GM13976 (cell line): ENCODE data around the gene CSMD2.

Experiments used
- DNase-seq: peaks from one replicate; pipeline ENCODE4 v3.0.0; 2012; ENCODE audit warnings: low spot score
- in situ Hi-C: fragments of 300-500 bp; cut with MboI; formaldehyde crosslinking; loops from one replicate; pipeline ENCODE4 v1.12.0; 2022; ENCODE audit warnings: low sequenced_read_pairs, mixed read lengths, inconsistent platforms; ENCODE audit not compliant: unreplicated experiment
- TF ChIP-seq, protein P1 (sequence below): IDR thresholded peaks from 2 replicates; pipeline ENCODE4 v1.5.1; 2012; ENCODE audit warnings: borderline replicate concordance, mild to moderate bottlenecking; ENCODE audit not compliant: insufficient read depth; ENCODE audit errors: extremely low read depth, missing control alignments, control extremely low read depth

CSMD2 gene

GRCh38 chr1:33836911-33837310 is 328.1 kb downstream of the CSMD2 start:
- in situ Hi-C loops, result no loop called here
- no peak for DNase-seq
- TF ChIP-seq, protein P1, sequence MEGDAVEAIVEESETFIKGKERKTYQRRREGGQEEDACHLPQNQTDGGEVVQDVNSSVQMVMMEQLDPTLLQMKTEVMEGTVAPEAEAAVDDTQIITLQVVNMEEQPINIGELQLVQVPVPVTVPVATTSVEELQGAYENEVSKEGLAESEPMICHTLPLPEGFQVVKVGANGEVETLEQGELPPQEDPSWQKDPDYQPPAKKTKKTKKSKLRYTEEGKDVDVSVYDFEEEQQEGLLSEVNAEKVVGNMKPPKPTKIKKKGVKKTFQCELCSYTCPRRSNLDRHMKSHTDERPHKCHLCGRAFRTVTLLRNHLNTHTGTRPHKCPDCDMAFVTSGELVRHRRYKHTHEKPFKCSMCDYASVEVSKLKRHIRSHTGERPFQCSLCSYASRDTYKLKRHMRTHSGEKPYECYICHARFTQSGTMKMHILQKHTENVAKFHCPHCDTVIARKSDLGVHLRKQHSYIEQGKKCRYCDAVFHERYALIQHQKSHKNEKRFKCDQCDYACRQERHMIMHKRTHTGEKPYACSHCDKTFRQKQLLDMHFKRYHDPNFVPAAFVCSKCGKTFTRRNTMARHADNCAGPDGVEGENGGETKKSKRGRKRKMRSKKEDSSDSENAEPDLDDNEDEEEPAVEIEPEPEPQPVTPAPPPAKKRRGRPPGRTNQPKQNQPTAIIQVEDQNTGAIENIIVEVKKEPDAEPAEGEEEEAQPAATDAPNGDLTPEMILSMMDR, result no peak

GRCh38 chr1:33828654-33829053 is 336.4 kb downstream of the CSMD2 start:
- TF ChIP-seq, protein P1, result no peak
- no peak for DNase-seq
- in situ Hi-C loops, result no loop called here

- in situ Hi-C loops, result no loop called here
- no peak for DNase-seq
- TF ChIP-seq, protein P1, result no peak
These were observed 337.0 kb downstream of the CSMD2 start for GRCh38 chr1:33828059-33828458.

DNA sequence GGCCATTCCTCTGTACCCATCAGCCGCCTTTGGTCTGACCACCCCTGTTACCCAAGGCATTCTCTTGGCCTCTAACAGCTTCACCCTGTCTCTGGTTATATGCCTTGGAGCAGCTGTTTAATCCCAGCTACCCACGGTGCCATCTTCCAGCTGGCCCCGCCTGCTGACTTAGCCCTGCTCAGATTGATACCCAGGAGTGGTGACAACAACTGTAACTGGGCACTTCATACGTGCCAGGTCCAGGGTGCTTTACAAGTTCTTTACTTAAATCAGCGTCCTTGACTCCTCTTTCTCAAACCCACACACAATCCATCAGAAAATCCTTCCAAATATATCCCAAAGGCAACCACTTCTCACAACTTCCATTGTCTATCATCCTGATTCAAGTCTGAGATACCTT is 338.3 kb downstream of the CSMD2 start:
- in situ Hi-C loops, result no loop called here
- DNase-seq, result no peak
- TF ChIP-seq, protein P1, result no peak

DNA sequence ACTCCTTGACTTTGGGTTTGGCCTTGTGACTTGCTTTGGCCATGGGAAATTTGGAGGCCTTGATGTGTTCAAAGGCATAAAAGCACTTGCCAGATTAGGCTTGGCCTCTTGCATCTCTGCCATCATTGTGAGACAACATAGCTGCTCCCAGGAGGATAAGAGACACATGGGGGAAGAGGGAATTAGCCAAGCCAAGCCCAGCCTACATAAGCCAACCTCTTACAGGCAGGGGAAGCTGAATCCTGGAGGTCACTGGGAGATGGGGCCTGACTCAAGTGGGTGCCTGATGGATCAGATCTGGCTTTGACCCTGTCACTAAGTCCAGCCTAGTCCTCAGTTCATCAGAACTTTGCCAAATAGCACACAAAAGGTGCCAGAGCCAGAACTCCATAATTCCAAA is 338.7 kb downstream of the CSMD2 start:
- in situ Hi-C loops, result no loop called here
- DNase-seq, result no peak
- TF ChIP-seq, protein P1, result no peak

- TF ChIP-seq, protein P1, result no peak
- in situ Hi-C loops, result no loop called here
- no peak for DNase-seq
These were observed 339.5 kb downstream of the CSMD2 start for GRCh38 chr1:33825506-33825905.

GRCh38 chr1:33824971-33825370 is 340.1 kb downstream of the CSMD2 start:
- in situ Hi-C loops, result no loop called here
- TF ChIP-seq, protein P1, result no peak

More at GRCh38 chr1:33824971-33825370, 340.1 kb downstream of the CSMD2 start:
- no peak for DNase-seq
